ENCODE results near the gene RNASE1. TPM values are rescaled to one million over a fixed set of nuclear protein-coding genes. Genes with fewer than 3 reads are reported as not detected.
A peak's percentile ranks its signal among the peaks of the same experiment; 100 is the strongest.

RNASE1 gene
- 100 to 1,000 TPM in 2 of 4 donors, 10 to 100 TPM in 2; 94.4 to 192 (median 139) TPM for total RNA-seq
- polyA plus RNA-seq: 100 to 1,000 TPM in 2 of 3 donors, 10 to 100 TPM in 1; 80.2 to 117 (median 111) TPM
- long read RNA-seq, donor 1, transcript RNASE1-202 (2 exons, 1,348 nt): major isoform, 35 of 58 reads
- long read RNA-seq, donor 1, partial matches to known transcripts: 0 of 58 reads
- long read RNA-seq, donor 1, other reads (novel, unspliced or antisense): 15 of 58 reads
- long read RNA-seq, donor 2, transcript RNASE1-202 (2 exons, 1,348 nt): major isoform, 59 of 88 reads
- long read RNA-seq, donor 2, partial matches to known transcripts: 0 of 88 reads
- long read RNA-seq, donor 2, other reads (novel, unspliced or antisense): 22 of 88 reads

GRCh38 chr14:20802341-20803084 lies at the start of gene RNASE1:
TSS of gene RNASE1 (minus strand) at chr14:20802844. CDS start at chr14:20802068, 776 bp downstream.
- Histone ChIP-seq H3K4me3 (peak within 1 kb of the TSS; percentile 55), H3K4me1 (no peaks in the 10 kb centered on the region), H3K27me3 (ENCODE audit: insufficient read depth in 3 of 3, low read length in 2 of 3) (peaks cover 0 to 10% (median 2%) of the 10 kb centered on the region in 3 donors), H3K27ac (peak within 1 kb of the TSS; percentile 43), H3K36me3 (ENCODE audit: insufficient read depth in 1 of 2, low read depth in 1 of 2) (no peaks in the 10 kb centered on the region), H3K9me3 (no peaks in the 10 kb centered on the region)
- TF ChIP-seq CTCF (IDR thresholded peaks at IDR 0.05): no peak
- DNase-seq (peak in 1 of 2 donors; percentile 28), ATAC-seq (peak in 3 of 4 donors; percentile 37 to 61 (median 46))
- WGBS, 3 donors: 54 to 63% (median 61%) methylated on average over 11 of the region's 11 CpGs
- intact Hi-C loops (cut with DNase I): no loop called here

DNA sequence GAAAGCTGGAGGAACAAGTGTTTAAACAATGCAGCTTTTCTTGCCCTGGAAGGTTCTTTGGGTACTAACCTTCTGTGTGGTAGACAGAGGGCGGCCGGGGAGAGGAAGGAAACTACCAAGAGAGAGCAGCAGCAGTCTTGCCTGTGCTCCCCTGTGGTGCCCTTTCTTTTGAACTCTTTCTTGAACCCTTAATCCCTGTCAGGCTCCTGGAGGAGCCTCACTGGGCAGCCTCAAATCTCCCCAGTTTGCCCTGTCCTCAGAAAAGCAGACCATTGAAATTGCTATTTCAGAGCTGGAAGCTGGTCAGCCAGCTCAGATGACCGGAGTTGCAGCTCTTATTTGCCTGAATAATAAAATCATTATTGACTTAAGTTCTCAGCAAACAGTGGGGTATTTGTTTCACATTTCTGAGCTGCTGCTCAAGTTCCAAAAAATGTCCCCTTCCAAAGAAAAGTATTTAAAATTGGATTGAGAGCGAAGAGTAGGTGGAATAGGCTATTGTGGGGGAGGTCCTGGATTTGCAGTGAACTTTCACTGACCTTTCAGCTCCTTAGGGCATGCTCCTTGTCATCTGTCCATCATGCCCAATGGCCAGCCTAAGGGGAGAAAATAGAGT lies 46.4 kb upstream of the RNASE1 start:
- intact Hi-C loops (cut with DNase I): no loop called here
- Histone ChIP-seq H3K9me3 (no peaks in the 10 kb centered on the region), H3K36me3 (ENCODE audit: insufficient read depth in 1 of 2, low read depth in 1 of 2) (no peaks in the 10 kb centered on the region), H3K27ac (no peak overlapping the region), H3K4me1 (no peaks in the 10 kb centered on the region), H3K27me3 (ENCODE audit: insufficient read depth in 3 of 3, low read length in 2 of 3) (no peaks in the 10 kb centered on the region), H3K4me3 (no peak overlapping the region)
- no peak for ATAC-seq
- DNase-seq: no peak
- no peak for TF ChIP-seq CTCF (IDR thresholded peaks at IDR 0.05)
- 21 to 29% (median 25%) methylated on average over 4 of the region's 4 CpGs for WGBS, 3 donors

- Histone ChIP-seq H3K9me3 (no peaks in the 10 kb centered on the region), H3K27ac (no peak overlapping the region), H3K4me1 (no peaks in the 10 kb centered on the region), H3K36me3 (ENCODE audit: insufficient read depth in 1 of 2, low read depth in 1 of 2) (no peaks in the 10 kb centered on the region), H3K4me3 (no peak overlapping the region), H3K27me3 (ENCODE audit: insufficient read depth in 3 of 3, low read length in 2 of 3) (no peaks in the 10 kb centered on the region)
- WGBS, 3 donors: 68 to 74% (median 71%) methylated on average over 9 of the region's 9 CpGs
- intact Hi-C loops (cut with DNase I): no loop called here
- no peak for TF ChIP-seq CTCF (IDR thresholded peaks at IDR 0.05)
- ATAC-seq (no peak), DNase-seq (no peak)
Observed at GRCh38 chr14:20848316-20848954, 45.8 kb upstream of the RNASE1 start.

GRCh38 chr14:20846560-20846959 lies 43.9 kb upstream of the RNASE1 start:
- Histone ChIP-seq H3K9me3 (no peaks in the 10 kb centered on the region), H3K4me1 (no peaks in the 10 kb centered on the region), H3K36me3 (ENCODE audit: insufficient read depth in 1 of 2, low read depth in 1 of 2) (no peaks in the 10 kb centered on the region), H3K27ac (no peak overlapping the region), H3K4me3 (no peak overlapping the region), H3K27me3 (ENCODE audit: insufficient read depth in 3 of 3, low read length in 2 of 3) (no peaks in the 10 kb centered on the region)
- TF ChIP-seq CTCF (IDR thresholded peaks at IDR 0.05): no peak
- WGBS, 3 donors: 86 to 89% (median 87%) methylated on average over 6 of the region's 6 CpGs
- no peak for ATAC-seq
- intact Hi-C loops (cut with DNase I): no loop called here
- DNase-seq: no peak
